ENCODE measurements around the gene STARD10. TPM values are rescaled to one million over a fixed set of nuclear protein-coding genes. Genes with fewer than 3 reads are reported as not detected.

STARD10 gene
- total and polyA plus RNA-seq, 9 of the 15 experiments (the other 6 are each of a cell fraction or from before 2014, with no cell fraction given), result 0.15 to 52.9 (median 32.3) TPM

DNA sequence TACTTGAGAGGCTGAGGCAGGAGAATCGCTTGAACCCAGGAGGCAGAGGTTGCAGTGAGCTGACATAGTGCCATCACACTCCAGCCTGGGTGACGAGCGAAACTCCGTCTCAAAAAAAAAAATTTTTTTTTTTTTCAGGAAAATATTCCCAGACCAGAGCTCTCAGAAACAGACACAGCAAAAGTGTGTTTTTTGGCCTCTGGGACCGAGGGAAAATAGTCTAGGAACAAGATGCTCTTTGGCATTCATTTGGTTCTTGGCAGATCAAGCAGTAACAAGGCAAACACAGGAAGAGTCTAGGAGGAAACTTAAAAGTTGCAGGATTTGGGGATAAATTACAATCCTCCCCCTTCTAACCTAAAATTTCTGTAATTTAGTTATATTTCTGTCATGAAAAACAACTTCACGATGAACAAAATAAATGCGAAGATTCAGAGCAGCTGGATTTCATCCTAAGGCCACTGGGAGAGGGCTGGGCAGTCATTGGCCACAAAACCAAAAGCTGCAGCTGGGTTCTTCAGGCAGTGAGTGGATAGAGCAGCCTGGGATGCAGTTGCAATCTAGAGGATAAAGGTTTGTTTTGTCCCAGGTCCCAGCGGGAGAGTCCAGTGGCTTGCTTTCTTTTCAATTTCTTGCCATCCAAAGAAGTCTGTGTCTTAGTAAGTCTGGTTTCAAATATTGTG is 40.1 kb upstream of the STARD10 start:
- FAIRE-seq, result no peak
- 46% methylated on average over 8 of the region's 8 CpGs for WGBS (ENCODE audit: insufficient coverage, low coverage, missing lambda C conversion rate)
- CTCF ChIA-PET (ENCODE audit: low intra/inter-chr PET ratio), result interaction anchor here (1.4 to 3.5 kb wide), 2 partner anchors 108 to 344 kb away, joined by 3 to 47 read pairs; no protein-coding TSS in a partner anchor
- TF ChIP-seq CHD2 (IDR thresholded peaks at IDR 0.05; ENCODE audit: low read depth, low read length), result no peak
- TF ChIP-seq HMBOX1 (IDR thresholded peaks at IDR 0.05), result no peak
- TF ChIP-seq U2AF1 (optimal IDR thresholded peaks at IDR 0.05; ENCODE audit: low read depth, low read length), result no peak
- TF ChIP-seq, protein P1, sequence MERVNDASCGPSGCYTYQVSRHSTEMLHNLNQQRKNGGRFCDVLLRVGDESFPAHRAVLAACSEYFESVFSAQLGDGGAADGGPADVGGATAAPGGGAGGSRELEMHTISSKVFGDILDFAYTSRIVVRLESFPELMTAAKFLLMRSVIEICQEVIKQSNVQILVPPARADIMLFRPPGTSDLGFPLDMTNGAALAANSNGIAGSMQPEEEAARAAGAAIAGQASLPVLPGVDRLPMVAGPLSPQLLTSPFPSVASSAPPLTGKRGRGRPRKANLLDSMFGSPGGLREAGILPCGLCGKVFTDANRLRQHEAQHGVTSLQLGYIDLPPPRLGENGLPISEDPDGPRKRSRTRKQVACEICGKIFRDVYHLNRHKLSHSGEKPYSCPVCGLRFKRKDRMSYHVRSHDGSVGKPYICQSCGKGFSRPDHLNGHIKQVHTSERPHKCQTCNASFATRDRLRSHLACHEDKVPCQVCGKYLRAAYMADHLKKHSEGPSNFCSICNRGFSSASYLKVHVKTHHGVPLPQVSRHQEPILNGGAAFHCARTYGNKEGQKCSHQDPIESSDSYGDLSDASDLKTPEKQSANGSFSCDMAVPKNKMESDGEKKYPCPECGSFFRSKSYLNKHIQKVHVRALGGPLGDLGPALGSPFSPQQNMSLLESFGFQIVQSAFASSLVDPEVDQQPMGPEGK (CRISPR knock-in tag; IDR thresholded peaks at IDR 0.05; ENCODE audit: borderline replicate concordance), result no peak
- no peak for TF ChIP-seq HNRNPL (IDR thresholded peaks at IDR 0.05; ENCODE audit: low read depth, low read length)
- TF ChIP-seq SAFB (IDR thresholded peaks at IDR 0.05; ENCODE audit: borderline replicate concordance, low read depth, low read length), result no peak
- TF ChIP-seq BCOR (IDR thresholded peaks at IDR 0.05), result no peak
- no peak for TF ChIP-seq RBM17 (IDR thresholded peaks at IDR 0.05; ENCODE audit: borderline replicate concordance, low read depth, low read length)
- no peak for TF ChIP-seq MYBL2 (IDR thresholded peaks at IDR 0.05; ENCODE audit: low read depth)
- TF ChIP-seq MYBL2 (CRISPR knock-in tag; IDR thresholded peaks at IDR 0.05; ENCODE audit: borderline replicate concordance), result no peak
- TF ChIP-seq MCM7 (IDR thresholded peaks at IDR 0.05), result no peak
- TF ChIP-seq, protein P2, sequence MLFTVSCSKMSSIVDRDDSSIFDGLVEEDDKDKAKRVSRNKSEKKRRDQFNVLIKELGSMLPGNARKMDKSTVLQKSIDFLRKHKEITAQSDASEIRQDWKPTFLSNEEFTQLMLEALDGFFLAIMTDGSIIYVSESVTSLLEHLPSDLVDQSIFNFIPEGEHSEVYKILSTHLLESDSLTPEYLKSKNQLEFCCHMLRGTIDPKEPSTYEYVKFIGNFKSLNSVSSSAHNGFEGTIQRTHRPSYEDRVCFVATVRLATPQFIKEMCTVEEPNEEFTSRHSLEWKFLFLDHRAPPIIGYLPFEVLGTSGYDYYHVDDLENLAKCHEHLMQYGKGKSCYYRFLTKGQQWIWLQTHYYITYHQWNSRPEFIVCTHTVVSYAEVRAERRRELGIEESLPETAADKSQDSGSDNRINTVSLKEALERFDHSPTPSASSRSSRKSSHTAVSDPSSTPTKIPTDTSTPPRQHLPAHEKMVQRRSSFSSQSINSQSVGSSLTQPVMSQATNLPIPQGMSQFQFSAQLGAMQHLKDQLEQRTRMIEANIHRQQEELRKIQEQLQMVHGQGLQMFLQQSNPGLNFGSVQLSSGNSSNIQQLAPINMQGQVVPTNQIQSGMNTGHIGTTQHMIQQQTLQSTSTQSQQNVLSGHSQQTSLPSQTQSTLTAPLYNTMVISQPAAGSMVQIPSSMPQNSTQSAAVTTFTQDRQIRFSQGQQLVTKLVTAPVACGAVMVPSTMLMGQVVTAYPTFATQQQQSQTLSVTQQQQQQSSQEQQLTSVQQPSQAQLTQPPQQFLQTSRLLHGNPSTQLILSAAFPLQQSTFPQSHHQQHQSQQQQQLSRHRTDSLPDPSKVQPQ (CRISPR knock-in tag; IDR thresholded peaks at IDR 0.05; ENCODE audit: borderline replicate concordance), result no peak
- TF ChIP-seq PHTF2 (CRISPR knock-in tag; IDR thresholded peaks at IDR 0.05), result no peak
- no peak for TF ChIP-seq ATF6 (CRISPR knock-in tag; IDR thresholded peaks at IDR 0.05)

More for the DNA sequence above, 40.1 kb upstream of the STARD10 start:
- no peaks in the 10 kb centered on the region for H3K9me1 ChIP-seq (ENCODE audit: control insufficient read depth, insufficient read depth, low read length)
- no peaks in the 10 kb centered on the region for H3K9me3 ChIP-seq (replicated peaks; ENCODE audit: control insufficient read depth, insufficient read depth, low read depth, low read length)
- no peaks in the 10 kb centered on the region for H3K27me3 ChIP-seq (ENCODE audit: control insufficient read depth in 2 of 2, insufficient read depth in 2 of 2, low read length in 2 of 2)
- POLR2A ChIA-PET, result interaction anchor here (0.9 to 1.0 kb wide), 2 partner anchors 308 to 454 kb away, joined by 3 to 5 read pairs; partner anchors contain the start of gene FCHSD2
- H3K4me3 ChIP-seq, result no peak overlapping the region
- intact Hi-C loops (cut with micrococcal nuclease) (loop anchor here (5.0 to 10.0 kb wide), 3 partner anchors 249 to 498 kb away; no protein-coding TSS in a partner anchor), in situ Hi-C loops (cut with MboI) (loop anchor here (5.0 kb wide), 1 partner anchor 343 kb away; no protein-coding TSS in a partner anchor)
- H2AFZ ChIP-seq (ENCODE audit: low read depth, low read length), result no peak overlapping the region
- no peaks in the 10 kb centered on the region for H3K79me2 ChIP-seq (ENCODE audit: control insufficient read depth, insufficient read depth, low read length)
- no peak overlapping the region for H3K4me2 ChIP-seq (ENCODE audit: insufficient read depth, low read length)
- H3K27ac ChIP-seq (ENCODE audit: extremely low read depth, low read depth, low read length), result no peak overlapping the region
- H3K36me3 ChIP-seq (ENCODE audit: control insufficient read depth, insufficient read depth, low read length), result peaks cover 10% of the 10 kb centered on the region; the same call in 1 of the 3 replicates
- DNase-seq (ENCODE audit: extremely low read depth in 1 of 4, low spot score in 3 of 4) (no peak), ATAC-seq (no peak)
- no peak overlapping the region for H3K9ac ChIP-seq (ENCODE audit: insufficient read depth in 1 of 2, low read depth in 2 of 2, low read length in 2 of 2)
- peaks cover 0 to 8% of the 10 kb centered on the region in 2 experiments; a peak in 4 of 5 replicates for H3K4me1 ChIP-seq (replicated peaks in 1 of 2; ENCODE audit: control insufficient read depth in 2 of 2, insufficient read depth in 2 of 2, low read length in 2 of 2)
- H4K20me1 ChIP-seq (replicated peaks; ENCODE audit: control insufficient read depth, insufficient read depth, low read length), result 0 out of 2 replicates have a peak, but pooled peaks cover 3% of the 10 kb centered on the region
- no TSS peak for BruUV-seq (replicated peaks)

All from K562 (cell line).